Right lung (tissue), 10 donors: ENCODE measurements around the gene OGFOD1. TPM values are rescaled to one million over a fixed set of nuclear protein-coding genes. Genes with fewer than 3 reads are reported as not detected.

ENCODE experiments used
- DNase-seq, 2 donors: peaks; one replicate each; pipeline ENCODE4 v3.0.0-alpha.2; 2013
- long read RNA-seq, 8 donors: transcript quantifications; one replicate each; lab custom pipeline, GENCODE V29; 2026
- polyA plus RNA-seq, 5 donors: library from polyadenylated mRNA; unstranded; fragments of 120-200 nt; gene quantifications; one replicate each; pipeline versions ENCODE4 v1.2.1 to v1.2.3, GENCODE V29; 2013; ENCODE audit warnings: inconsistent platforms in 1 of 5, low replicate concordance in 1 of 5; ENCODE audit not compliant: insufficient read length in 5 of 5, insufficient read depth in 1 of 5

Gene OGFOD1
- polyA plus RNA-seq: 10 to 100 TPM; 35.4 to 40.4 (median 37.8) TPM
- long read RNA-seq, donor 1, full-length matches to known transcripts: 5 of 97 reads
- long read RNA-seq, donor 1, partial matches to known transcripts: 92 of 97 reads
- long read RNA-seq, donor 1, other reads (novel, unspliced or antisense): 0 of 97 reads
- long read RNA-seq, donor 2, full-length matches to known transcripts: 2 of 2 reads
- long read RNA-seq, donor 2, partial matches to known transcripts: 0 of 2 reads
- long read RNA-seq, donor 2, other reads (novel, unspliced or antisense): 0 of 2 reads
- long read RNA-seq, donor 3, full-length matches to known transcripts: 6 of 60 reads
- long read RNA-seq, donor 3, partial matches to known transcripts: 49 of 60 reads
- long read RNA-seq, donor 3, other reads (novel, unspliced or antisense): 5 of 60 reads
- long read RNA-seq, donor 4, full-length matches to known transcripts: 1 of 31 reads
- long read RNA-seq, donor 4, partial matches to known transcripts: 30 of 31 reads
- long read RNA-seq, donor 4, other reads (novel, unspliced or antisense): 0 of 31 reads
- long read RNA-seq, donor 5, full-length matches to known transcripts: 6 of 12 reads
- long read RNA-seq, donor 5, partial matches to known transcripts: 6 of 12 reads
- long read RNA-seq, donor 5, other reads (novel, unspliced or antisense): 0 of 12 reads
- long read RNA-seq, donor 6, full-length matches to known transcripts: 11 of 83 reads
- long read RNA-seq, donor 6, partial matches to known transcripts: 72 of 83 reads
- long read RNA-seq, donor 6, other reads (novel, unspliced or antisense): 0 of 83 reads
- long read RNA-seq, donor 7, full-length matches to known transcripts: 6 of 96 reads
- long read RNA-seq, donor 7, partial matches to known transcripts: 90 of 96 reads
- long read RNA-seq, donor 7, other reads (novel, unspliced or antisense): 0 of 96 reads
- long read RNA-seq, donor 8, full-length matches to known transcripts: 3 of 3 reads
- long read RNA-seq, donor 8, partial matches to known transcripts: 0 of 3 reads
- long read RNA-seq, donor 8, other reads (novel, unspliced or antisense): 0 of 3 reads

DNA sequence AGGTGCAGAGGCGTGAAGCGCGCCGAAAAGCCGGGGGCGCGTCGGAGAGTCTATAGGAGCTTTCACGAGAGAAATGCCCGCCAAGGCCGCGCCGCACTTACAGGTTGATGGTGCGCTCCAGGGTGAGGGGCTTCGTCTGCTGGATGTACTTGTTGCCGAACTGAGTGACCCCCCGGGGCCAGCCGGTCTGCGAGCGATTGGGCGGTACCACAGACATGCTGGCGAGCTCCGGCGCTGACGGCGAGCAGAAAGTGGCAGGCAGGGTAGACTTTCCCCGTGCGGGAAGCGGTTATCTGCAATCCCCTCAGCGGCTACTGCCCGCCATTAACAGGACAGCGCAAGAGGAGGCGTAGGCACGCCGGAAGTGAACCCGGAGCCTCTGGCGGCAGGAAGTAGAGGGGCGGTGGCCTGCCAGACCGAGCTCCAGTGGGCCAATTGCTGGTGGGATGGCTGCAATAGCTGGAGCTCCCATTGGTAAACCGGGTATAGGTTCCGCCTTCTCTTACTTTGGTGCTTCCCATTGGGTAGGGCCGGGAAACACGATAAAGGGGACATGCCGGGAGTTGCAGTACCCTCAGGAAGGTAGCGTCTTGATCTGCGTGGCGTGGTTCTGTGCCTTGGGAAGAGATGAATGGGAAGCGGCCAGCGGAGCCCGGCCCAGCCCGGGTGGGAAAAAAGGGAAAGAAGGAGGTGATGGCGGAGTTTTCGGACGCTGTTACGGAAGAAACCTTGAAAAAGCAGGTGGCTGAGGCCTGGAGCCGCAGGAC, at the start of gene OGFOD1, which contains the start of gene NUDT21:
Gene OGFOD1 (plus strand): TSS at position 569 of the 767 bp plus-strand sequence. CDS start 59 bp downstream, at position 628.
Gene NUDT21 (minus strand): TSS at position 347 of the 767 bp plus-strand sequence. CDS start 130 bp downstream, at position 217.
- DNase-seq: peak; percentile 90 to 93

DNA sequence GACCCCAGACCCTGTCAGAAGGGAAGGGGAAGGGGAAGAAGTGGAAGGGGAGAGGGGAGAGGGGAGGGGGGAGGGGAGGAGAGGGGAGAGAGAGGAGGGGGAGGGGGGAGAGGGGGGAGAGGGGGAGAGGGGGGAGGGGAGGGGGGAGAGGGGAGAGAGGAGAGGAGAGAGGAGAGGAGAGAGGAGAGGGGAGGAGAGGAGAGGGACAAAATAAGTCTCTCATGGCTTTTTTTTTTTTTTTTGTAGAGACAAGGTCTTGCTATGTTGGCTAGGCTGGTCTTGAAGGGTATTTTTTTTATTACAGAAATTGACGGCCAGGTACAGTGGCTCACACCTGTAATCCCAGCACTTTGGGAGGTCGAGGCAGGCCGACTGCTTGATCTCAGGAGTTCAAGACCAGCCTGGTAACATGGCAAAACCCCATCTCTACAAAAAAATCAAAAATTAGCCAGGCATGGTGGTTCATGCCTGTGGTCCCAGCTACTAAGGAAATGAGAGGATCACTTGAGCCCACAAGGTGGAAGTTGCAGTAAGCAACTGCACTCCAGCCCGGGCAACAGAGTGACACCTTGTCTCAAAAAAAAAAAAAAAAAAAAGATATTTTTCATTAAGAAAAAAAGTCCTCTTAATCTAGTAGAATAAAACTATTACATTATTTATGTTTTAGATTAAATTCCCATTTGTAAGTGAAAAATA, 45.2 kb upstream of the OGFOD1 start:
- no peak for DNase-seq

DNA sequence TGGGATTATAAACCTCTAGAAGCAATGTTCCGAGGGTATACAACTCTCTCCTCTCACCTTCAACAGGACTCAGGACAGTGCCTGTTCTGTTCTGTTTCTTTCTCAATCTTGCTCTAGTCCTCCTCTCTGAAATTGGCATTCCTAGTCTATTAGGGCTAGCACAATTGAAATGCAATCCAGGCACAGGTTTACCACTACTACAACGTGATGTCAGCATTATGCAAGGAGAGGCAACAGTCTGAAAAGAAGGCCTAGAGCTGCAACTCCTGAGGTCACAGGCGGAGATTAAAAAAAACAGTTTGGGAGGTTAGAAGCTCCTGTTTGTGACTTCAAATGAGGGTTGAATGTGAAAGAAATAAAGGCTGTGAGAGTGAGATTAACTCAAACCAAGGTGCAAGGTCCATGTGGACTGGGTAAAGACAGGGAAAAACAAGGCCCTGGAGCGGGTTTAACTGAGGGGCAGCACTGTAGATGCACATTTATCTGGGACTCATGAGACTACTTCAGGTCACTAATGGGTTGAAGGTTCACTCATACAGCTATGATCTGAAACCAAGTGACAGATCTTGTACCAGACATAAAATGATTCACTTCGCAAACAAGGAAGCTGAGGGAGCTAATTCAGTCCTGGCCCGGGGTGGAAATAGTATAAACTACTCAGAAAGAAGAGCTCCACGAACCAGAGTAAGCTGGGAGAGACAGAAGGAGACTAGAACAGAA, 42.8 kb upstream of the OGFOD1 start:
- DNase-seq: no peak

DNA sequence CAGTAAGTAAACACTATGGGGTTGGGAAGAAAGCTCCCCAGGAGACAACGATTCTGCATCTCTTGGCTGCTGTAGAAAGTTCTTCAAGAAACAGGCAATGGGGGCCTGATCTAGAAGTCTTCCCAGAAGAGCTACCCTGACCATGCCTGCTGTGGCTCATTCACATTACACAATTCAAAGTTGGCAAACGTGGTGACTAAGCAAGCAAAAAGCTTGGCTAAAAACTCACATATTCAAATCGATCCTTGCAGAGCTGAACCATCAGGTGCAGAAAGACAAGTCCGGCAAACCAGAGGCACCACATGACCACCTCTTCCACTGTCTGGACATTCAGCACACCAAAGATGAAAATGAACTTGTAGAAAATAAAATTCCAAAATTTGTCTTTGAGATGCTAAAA, 42.2 kb upstream of the OGFOD1 start:
- DNase-seq: no peak

DNA sequence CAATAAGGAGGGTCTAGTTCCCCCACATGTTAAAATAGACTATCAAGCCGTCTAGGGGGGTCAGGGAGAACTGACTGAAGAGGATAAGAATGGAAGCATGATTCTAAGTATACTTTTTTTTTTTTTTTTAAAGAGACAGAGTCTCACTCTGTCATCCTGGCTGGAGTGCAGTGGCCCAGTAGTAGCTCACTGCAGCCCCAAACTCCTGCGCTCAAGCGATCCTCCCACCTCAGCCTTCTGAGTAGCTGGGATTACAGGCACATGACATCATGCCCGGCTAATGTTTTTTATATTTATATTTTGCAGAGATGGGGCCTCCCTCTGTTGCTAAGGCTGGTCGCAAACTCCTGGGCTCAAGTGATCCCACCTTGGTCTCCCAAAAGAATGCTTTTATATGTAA, 40.2 kb upstream of the OGFOD1 start:
- DNase-seq: no peak

DNA sequence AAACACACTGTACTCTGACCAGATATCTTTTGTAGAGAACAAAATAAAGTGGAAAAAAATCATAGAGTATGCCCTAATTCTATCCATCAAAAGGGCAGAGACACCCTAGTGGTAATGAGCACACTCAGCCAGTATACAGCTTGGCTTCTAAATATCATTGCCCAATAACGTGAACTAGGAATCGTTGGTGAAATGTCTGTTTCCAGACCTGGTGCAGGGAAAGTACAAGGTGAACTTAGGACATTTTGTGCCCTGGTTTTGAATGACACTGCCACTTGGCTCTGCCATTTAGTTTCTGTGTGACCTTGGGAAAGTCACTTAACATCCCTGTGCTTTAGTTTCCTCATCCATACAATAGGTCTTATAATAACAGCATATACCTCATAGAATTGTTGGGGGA, 39.7 kb upstream of the OGFOD1 start:
- DNase-seq: no peak

DNA sequence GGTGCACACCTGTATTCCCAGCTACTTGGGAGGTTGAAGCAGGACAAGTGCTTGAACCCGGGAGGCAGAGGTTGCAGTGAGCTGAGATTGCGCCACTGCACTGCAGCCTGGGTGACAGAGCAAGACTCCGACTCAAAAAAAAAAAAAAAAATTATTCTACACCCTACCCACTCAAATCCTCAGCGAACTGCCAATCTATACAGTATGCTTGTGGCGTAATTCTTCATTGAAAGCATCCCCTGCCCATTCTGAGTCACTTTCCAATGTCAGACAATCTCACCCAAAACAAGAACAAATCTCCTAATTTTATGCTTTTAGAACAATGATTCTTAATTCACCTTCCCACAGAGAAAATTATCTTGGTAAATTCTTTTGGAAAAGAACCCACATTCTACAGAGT, 38.0 kb upstream of the OGFOD1 start:
- no peak for DNase-seq

DNA sequence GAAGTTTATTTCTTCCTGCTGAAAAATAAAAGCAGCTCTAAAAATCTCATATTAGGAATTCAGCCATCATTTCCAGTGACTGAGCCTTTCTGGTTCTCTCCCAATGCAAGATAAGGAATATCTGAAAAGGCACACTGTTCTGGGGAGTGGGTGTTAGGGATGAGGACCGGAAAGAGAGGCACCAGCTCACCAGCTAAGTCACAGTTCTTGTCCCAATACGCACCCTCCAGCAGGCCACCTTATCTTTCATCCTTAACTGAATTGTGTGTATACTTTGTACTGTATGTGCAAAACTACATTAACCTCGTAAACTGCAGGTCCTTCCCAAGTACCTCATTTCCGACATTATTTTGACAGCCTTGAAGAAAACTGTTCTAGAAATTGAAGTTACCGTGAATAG, 37.0 kb upstream of the OGFOD1 start:
- no peak for DNase-seq

DNA sequence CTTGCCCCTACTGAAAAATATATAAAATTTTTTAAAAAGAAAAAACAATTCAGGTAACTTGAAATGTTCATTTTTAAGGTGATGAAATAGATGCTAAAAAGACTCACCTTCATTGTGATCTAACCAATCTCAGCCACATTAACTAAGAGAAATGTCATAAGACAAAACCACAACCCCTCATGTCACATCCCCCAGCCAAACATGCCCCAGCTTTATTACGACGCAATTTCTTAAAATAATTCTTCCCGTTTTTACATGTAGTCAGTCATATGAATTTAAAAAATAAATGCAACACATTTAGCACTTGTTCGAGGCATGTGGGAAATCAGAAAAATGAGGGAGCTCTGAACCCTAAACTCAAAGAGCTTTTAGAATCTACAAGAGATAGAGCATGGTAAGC, 35.5 kb upstream of the OGFOD1 start:
- no peak for DNase-seq

DNA sequence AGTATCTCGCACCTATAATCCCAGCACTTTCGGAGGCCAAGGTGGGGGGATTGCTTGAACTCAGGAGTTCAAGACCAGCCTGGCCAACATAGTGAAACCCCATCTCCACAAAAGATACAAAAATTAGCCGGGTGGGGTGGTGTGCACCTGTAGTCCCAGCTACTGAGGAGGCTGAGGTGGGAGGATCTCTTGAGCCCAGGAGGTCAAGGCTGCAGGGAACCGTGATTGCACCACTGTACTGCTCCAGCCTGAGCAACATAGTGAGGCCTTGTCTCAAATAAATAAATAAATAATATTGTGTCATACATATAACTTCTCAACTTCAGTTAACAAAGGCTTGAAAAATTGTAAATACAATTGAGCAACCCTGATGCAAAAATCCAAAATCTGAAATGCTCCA, 34.2 kb upstream of the OGFOD1 start:
- DNase-seq: no peak

DNA sequence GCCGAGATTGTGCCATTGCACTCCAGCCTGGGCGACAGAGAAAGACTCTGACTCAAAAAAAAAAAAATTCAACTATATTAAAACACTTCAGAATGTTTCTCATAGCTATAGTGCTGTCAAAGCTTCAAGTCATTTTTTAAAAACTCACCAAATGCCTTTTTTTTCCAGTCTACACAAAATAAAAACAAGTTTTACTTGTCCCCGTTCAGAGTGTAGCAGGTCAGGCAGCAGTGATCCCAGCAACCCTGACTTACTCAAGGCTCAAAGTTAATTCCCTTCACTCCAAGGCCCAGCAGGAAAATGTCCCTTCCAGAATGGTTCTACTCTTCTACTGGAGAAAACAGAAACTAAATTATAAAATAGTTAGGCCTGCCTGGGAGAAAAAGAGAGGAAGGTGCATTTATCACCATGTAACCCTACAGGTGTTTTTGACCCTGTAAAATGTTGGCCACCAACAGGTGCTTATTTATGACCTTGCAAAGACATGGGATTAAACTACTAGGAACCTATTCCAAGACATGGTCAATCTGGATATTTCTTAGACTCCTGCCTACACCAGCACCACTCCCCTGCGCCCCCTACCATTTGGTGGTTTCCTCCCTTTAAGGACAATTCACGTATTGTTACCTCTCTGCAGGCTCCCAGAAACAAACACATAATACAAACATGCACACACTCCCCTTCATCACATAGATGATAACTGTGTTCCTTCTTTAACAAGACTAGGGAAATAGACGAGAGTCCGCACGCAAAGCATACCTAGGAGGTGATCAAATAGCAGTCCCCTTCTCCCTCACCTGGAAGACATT, 31.4 kb upstream of the OGFOD1 start:
- DNase-seq: no peak

DNA sequence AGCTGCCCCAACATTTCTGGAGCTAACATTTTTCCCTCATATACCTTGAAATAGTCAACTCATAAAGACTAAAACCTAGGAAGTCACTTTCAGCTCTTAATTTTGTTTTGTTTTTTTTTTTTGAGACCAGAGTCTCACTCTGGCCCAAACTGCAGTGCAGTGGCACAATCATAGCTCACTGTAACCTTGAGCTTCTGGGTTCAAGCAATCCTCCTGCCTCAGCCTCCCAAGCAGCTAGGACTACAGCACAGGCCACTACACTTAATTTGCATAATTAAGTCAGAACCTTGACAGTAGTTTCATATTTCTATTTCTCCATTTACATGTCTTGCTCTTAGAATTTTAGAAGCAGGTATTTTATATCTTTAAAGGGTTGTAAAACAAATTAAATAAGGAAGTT, 30.7 kb upstream of the OGFOD1 start:
- no peak for DNase-seq

DNA sequence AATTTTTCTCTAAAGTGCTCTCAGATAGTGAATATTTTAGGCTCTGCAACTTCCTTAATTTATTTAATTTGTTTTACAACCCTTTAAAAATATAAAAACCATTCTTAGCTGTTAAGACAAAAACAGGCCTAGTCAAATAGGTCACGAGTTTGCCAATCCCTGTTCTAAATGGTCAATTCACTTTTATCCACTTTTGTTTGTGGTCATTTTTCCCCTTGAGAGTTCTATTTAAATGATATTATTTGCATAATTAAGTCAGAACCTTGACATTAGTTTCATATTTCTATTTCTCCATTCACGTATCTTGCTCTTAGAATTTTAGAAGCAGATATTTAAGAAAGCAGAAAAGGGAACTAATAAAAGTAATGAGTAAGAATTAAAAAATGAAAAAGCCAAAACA, 30.0 kb upstream of the OGFOD1 start:
- no peak for DNase-seq

DNA sequence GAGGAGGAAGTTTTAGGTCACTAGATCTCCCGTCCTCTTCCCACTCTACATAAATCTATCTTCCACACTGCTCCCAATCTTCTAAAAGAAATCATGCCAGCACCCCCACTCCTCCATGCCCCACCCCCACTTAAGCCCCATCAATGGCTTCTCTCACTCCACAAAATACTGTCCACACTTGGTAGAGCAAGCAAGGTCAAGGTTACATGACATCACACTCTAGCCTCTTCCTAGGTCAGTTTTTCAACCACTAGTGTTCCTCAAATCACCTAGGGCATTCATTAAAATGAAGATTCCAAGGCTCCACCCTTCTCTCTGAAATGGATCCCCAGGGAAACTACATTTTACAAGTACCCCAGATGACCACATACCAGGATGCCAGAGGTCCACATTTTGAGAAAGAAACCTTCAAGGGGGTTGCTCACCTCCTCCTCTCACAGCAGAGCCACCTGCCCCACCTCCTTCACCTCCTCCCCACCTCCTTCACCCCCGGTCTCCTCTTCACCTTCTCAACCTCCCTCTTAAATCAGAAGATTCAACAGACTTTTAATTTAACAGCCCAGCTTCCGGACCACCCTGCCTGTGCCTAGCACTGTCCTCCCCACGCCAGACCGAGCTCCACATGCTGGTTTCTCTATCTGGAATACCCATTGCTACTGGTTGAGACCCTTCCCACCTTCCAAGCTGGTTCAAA, 29.2 kb upstream of the OGFOD1 start:
- DNase-seq: no peak

DNA sequence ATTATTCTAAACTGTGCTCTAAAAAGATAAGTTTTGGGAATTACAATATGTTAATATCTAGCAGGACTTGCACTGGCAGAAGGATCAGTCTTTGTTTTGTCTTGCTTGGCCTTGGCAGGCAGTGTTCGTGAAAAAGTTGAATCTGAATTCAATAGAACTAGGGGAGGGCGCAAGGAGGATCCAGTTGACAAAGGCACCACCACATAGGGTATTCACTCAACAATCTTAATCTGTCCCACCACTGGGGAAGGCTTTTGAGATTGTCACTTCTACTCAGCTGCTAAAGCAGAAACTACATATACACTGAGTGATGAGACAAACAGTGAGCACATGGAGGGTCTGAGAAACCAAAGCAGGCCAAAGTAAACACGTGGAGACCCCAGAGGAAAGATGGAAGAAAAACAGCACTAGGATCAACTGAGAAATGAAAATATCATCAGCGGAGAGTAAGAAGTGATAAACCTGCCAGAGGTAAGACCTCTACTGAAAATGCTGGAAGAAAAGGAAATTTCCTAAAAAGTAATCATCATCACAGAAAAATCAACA, 28.4 kb upstream of the OGFOD1 start:
- DNase-seq: no peak

DNA sequence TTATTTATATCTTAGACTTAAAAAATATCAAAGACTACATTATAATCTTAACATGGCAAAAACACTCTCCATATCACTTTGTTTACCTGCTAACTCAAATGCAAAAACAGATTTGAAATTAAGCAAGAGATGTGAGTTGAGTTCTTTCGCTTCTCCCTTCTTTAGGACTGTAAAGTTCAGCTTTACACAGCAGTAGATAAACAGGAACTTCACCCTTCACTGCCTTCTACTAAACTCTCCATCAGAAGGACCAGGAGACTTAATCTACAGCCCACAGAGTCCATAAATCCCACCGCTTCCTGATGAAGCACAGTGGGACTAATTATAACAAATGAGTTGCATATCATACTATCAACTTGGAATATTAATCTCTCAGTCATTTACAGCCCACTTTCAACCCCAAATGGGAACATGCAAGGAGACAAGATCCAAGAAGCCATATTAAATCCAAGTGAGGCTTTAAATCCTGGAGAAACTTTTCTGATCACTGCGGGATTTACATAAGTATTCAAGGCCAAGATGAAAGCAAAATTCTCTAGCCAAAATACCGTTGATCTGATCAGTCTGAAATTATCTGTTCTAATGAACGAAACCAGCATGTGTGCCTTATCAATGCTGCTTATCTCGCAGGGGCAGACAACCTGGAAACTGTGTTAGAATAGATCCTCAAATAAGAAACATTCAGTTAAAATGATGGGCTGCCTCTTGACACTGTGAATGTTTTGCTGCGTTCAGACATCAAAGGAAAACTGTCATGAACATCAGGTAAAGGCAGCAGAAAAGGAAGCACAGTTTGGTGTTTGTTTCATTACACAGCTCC, 27.6 kb upstream of the OGFOD1 start:
- DNase-seq: no peak

DNA sequence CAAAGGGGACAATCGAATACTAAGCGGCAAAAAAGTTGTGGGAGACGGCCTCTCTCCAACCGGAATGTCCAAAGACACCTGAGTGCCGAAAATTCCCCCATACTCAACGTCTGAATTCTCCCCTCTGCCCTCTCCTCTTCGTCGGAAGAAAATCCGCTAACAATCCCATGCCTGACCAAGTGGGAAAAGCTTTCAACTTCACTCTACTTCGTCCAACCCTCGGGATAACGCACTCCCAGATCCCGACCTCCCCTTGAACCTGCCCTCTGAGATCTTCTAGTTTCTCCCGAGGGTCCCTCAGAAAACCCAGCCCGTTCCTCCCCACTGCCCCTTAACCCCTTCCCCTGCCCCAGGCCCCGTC, 27.0 kb upstream of the OGFOD1 start:
- DNase-seq: no peak
